HG02970 (cell line): Measurements from ENCODE around the gene STARD10.
A peak's percentile ranks its signal among the peaks of the same experiment; 100 is the strongest.

Experiments
- ATAC-seq: cut with Tn5 transposase; IDR thresholded peaks from one replicate; pipeline ENCODE4 v1.9.1; 2021; ENCODE audit warnings: mild to moderate bottlenecking, moderate library complexity, moderate number of reproducible peaks; ENCODE audit not compliant: unreplicated experiment, low FRiP score

STARD10 gene

DNA sequence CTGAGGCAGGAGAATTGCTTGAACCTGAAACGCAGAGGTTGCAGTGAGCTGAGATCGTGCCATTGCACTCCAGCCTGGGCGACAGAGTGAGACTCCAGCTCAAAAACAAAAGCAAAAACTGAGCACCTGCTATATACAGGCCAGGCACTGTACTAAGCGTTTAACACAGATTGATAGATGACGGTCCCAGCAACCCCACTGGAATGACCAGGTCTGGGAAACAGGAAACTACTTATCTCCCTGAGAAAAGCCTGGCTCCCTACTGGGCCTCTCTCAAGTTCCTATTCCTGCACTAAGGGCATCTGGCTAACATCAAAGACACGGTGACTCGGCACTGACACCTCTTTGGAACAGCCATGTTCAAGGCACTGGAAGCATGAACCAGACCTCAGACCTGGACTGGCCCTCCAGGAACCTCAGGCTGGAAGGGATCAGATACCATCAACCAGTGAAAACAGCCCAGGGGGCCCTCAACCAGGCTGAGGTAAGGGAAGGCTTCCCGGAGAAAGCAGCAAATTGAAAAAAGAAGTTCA is 58.3 kb downstream of the STARD10 start:
- no peak for ATAC-seq

DNA sequence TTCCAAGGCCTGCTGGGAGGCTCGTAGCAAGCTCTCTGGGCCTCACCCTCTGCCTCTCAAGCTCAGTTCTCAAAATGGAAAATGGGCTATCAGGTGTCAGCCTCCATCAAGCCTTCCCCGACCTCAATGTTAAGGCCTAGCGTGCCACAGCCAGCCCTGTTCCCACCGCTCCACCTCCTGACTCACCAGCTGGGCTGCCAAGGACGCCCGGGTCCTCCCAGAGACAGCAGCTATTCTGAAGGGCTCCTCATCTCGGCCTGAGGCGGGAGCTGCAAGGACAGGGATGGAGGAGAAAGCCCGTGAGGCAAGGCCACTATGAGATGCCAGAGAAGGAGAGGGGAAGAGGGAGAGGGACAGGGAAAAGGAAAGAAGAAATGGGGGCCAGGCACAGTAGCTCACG is 61.5 kb downstream of the STARD10 start:
- no peak for ATAC-seq

DNA sequence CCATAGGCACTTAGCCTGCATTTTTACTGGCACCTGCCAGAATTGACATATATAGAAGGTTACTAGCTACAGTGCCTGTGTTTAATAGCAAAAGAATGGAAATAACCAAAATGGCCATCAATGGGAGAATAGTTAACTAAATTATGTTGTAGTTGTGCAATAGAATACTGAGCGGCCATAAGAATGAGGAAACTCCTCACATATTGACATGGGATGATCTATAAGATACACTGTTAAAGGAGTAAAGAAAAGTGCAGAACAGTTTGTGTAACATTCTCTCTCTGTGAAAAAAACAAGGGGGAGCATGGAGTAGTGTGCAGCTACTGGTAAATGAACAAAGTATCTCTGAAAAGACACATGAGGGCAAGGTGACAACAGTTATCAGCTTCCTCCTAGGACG is 63.1 kb downstream of the STARD10 start:
- ATAC-seq = no peak

DNA sequence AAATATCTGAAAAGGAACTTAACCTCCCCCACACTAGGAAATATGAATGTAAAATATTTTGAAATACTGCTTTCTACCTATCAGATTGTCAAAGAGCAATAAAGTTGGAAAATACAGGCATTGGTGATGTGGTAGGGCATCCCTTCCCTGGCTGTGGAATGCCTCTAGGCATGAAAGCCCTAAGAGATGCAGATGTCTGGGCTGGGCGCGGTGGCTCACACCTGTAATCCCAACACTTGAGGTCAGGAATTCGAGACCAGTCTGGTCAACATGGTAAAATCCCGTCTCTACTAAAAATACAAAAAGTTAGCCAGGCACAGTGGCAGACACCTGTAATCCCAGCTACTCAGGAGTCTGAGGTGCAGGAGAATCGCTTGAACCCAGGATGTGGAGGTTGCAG is 63.6 kb downstream of the STARD10 start:
- no peak for ATAC-seq

DNA sequence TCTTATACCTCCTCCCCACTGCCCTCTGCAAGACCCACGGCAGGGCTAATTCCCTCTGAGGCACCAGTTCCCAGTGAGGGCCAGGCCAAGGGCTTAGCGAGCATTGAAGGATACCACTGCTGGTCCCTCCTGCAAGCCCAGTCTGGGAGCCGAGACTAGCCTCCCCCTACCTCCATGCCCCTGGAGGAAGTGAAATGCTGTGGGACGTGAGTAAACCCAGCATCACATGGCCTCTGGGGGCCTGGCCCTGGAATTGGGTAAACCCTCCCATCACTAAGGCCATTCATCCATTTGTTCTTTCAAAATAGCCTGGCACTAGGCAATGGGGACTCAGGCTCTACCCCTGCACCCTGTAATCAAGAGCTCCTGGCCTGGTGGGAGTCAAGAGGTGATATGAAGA is 66.3 kb downstream of the STARD10 start:
- ATAC-seq = no peak

DNA sequence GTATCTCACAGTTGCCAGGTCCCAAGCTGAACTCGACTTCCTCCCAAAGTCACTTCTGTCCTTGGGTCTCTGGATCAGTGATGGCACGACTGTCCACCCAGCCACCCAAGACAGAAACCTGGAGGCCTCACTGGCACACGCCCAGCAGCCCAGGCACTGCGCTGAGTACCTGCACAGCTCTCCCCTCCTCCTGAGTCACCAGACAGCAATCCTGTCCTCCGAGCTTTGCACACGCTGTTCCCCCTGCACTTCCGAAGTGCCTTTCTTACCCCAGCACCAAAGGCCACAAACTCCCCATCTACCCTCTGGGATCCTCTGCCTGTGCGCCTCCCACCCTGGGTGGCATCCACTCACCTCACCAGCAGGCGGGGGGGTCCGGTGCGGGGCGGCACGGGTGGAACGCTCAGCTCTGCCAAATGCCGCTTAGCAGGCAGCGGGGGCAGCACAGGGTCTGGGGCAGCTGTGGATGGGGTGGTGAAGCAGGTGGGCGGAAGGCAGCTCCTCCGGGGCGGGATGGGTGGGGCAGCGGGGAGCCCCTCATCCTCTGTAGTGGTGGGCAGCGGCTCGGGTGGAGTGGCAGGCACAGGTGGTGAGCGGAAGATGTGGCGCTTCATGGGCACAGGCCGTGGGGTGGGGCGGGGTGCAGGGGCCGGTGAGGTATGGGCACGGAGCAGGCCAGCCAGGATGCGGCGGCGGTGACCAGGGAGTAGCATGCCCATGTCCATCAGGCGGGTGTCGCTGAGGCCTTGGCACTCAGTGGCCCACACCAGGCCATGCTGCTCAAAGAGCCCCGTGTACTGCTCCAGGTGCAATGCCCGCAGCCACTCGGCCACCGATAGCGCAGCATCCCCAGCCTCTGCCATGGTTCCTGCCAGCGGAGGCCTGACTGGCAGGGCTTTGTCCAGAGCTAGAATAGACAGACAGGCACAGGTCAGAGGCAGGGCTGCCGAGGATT is 67.3 kb downstream of the STARD10 start:
- no peak for ATAC-seq

DNA sequence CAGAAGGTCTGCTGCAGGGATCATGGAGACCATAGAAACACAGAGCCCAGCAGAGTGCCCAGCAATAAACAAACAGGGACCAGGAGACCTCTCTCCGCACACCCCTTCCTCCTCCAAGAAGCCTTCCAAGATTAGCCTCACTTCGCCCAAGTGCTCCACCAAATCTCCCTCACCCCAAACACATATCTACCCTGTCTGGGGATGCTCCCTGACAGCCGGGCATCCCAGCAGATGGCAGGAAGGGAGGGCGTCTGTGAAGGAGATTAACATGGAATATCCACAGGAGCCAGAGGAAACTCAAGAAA is 68.2 kb downstream of the STARD10 start:
- ATAC-seq = no peak

DNA sequence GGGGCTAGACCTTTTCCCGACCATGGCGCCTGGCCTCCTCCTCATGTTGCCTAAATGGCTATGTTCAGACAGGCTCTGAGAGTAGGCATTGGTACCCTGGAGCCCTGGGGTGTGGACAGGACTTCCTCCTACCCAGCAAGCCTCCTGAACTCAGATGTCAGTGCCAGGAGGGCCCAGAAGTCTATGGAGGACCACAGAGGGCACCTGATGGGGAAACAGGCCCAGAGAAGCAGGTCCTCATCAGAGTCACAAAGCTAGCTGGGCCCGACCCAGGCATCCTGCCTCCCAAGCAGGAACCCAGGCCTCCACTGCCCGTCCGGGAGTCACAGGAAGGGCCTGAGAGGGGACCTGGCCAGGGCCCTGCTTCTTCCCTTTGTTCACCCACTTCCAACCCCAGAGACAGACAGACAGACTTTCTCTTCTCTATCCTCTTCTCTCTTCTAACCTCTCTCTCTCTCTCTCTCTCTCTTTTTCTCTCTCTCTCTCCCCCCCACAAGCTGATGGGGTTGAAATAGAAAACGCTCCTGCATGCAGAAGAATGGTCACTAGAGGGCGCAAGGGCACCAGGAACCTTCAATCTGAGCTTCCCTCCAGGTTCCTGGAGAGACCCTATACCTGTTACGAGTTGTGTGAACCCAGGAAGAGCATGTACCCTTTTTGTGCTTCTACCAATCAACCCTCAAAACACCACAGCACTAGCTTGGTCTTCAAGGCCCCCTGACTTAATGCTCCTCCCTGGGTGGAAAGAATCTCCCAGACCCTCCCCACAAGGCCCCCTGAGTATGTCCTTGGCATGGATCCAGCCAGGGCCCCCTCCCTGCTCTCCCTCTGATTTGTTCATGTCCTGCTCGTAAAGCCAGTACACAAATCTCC is 68.8 kb downstream of the STARD10 start:
- no peak for ATAC-seq

DNA sequence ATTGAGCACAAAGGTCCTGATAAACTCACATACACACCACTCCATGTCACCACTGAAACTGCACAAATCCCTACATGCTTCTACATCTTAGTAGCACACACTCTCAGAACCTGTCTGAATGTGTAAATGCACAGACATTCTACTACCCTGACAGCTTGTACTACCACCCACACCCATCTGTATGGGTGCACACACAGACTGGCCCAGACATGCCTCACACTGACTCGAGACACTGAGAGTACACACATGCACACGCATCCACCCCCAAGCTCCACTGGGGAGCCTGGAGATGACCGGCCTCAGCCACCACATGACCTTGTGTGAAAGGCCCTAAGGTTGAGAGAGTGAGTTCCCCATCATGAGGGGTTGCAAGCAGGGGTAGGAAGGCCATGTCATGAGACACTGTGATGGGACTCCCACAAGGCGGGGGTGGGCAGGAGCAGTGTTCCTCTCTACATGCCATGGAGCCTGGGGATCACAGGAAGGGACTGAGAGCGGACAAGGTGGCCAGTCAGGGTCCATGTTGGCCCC is 69.8 kb downstream of the STARD10 start:
- no peak for ATAC-seq

DNA sequence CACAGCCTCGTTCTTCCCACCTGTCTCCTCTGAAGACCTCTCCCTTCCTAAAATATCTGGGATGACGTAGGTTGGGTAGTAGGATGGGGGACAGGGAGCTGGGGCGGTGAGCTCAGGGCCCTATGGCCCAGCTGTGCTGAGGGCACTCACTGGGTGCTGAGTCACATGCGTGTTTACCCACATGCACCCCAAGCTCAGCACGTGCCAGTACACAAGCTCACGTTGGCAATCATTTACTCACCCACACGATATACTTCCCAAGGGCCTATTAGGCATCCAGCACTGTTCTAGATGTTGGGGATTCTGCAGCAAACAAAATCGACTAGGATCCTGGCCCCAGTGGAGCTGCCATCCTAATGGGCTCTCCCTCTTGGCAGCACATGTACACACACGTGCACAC is 70.3 kb downstream of the STARD10 start:
- ATAC-seq = no peak

DNA sequence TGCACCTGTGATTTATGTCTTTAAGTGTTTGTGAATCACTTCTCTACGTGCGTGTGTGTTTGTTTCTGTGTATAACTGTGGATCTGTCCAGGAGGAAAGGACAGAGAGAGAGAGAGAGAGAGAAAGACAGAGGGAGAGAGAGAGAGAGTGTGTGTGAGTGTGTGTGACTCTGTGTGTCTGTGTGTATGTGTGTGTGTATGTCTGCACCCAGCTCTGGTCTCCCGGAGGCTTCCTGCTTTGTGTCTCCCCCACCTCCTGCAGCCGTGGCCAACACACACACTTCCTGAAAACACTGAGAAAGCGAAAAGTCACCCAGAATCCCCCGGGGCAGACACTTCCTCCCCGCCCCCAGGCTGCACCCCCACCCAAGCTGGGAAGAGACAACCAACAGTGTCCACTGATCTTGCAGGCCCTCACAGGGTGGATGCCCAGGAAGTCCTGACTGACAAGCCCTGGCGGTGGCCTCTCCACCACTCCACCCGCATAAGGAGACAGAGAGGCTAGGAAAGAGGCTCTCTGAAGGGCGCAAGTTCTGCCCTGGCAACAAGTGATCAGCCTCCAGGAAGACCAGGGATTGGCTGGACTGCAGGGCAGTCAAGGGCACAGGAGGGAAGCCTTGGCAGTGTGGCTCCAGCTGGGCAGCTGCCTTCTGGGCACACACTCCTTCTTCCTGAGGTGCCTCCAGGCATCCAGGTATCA is 71.6 kb downstream of the STARD10 start:
- peak; percentile 70 for ATAC-seq

DNA sequence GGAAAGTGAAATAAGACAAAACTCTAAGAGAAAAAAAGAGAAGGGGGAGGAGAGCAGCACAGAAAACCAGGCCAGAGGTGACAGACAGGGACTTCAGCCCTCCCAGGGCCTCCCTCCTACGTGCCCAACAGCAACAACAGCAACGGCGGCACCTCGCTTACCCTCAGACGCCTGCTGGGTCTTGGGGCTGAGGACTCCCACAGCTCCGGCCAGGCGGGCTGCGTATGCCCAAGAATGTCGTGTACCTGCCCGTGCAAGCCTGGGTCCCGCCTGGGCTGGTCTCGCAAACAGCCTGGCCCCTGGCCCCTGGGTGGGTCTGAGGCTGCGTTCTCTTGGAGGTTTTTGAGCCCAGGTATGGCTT is 72.2 kb downstream of the STARD10 start:
- ATAC-seq = no peak

DNA sequence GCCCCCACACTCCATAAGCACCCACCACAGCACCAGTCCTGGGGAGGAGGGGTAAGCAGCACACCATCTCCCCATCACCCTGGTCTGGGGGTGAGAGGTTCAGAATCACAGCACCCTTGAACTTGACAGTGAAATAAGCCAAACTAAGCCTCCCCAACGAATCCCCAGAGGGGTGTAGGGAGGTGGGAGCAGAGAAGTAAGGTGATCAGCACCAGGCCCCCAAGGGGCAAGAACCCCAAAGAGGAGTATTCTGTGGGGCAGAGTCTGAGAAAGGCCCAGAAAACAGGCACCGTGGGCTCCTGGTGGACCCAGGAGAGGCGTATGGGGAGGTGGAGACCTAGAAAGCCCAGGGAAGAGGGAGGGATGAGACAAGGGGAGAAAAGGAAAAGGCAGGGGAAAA is 72.6 kb downstream of the STARD10 start:
- no peak for ATAC-seq

DNA sequence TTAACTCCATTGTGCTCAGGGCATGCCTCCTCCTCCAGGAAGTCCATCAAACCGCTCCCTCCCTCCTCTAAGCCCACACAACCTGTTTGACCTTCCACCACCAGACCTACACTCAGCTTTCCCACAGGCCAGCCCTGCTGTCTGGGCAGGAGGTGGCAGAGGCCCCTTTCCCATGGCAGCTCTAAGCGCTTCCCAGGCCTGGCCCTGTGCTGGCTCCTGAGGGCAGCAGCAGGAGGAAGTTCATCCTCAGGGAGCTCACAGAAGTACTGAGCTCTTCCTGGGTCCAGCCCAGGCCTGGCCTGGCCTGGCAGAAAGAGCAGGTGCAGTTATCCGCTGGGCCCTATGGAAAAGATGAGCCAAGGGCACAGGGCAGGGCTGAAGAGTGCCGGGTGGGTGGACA is 73.1 kb downstream of the STARD10 start:
- ATAC-seq = no peak

DNA sequence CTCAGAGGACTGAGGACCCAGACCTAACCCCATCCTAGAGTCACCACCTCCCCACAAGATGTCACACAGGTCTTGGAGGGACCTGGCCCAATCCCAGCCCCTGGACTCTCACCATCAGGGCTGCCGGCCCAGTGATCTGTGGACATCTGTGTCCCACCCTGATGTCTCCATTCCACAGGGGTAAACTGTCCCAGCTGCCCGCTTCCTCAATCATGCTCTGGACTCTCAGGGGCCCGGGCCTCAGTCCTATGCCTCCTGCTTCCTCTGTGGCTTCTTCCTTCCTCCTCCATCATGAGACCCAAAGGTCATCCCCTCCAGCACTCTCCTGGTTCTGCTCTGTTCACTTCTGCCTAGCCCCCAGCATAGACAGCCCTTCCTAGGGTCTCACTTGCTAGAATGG is 73.8 kb downstream of the STARD10 start:
- ATAC-seq = no peak

DNA sequence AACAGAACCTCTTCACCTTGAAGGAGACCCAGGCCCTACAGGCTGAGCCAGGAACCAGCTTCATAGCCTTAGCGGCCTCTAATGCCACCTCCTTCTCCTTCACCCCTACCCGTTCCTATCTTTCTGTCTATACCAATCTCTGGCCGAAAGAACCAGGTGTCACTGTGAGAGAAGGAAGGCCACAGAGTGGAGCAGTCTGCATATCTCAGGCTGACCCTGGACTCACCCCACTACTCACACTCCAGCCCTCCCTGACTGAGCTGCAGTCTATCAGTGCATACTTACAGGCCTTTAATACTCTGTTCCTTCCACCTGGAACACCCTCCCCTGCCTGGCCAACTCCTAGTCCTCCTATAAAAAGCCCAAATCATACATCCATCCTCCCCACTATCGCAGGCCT is 74.3 kb downstream of the STARD10 start:
- no peak for ATAC-seq

DNA sequence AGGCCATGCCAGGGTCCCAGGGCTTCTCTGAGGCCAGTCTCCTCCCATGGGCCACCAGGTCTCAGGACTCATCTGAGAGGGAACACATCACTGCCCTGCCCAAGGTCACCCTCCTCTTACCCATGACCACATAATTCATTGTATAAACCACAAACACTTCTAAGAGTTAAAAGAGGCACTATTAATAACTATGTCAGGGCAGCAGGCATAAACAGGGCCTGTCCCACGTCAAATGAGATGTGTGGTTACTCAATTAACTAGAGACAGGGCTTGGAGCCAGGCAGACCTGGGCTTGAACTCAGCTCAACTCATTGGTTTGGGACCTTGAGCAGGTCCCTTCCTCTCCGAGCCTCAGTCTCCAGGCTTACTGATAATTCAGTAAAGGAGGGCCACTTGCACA is 74.7 kb downstream of the STARD10 start:
- no peak for ATAC-seq

DNA sequence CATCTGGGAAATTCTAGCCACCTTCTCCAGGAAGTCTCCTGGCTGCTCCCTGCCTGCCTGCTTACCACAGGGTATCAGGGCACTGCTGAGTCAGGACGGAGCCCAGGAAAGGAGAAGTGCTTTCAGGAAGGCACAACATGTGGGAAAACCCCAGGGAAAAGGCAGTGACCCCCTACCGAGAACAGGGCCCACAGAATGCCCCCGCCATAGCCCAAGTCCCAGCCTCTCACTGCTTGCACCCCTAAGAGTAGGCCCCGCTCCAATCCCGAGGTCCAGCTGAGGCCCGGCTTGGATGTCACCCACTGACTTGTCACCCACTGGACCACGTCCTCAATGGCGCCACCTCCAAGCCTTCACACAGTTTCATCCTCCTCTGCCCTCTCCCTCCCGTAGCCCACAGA is 75.7 kb downstream of the STARD10 start:
- no peak for ATAC-seq

DNA sequence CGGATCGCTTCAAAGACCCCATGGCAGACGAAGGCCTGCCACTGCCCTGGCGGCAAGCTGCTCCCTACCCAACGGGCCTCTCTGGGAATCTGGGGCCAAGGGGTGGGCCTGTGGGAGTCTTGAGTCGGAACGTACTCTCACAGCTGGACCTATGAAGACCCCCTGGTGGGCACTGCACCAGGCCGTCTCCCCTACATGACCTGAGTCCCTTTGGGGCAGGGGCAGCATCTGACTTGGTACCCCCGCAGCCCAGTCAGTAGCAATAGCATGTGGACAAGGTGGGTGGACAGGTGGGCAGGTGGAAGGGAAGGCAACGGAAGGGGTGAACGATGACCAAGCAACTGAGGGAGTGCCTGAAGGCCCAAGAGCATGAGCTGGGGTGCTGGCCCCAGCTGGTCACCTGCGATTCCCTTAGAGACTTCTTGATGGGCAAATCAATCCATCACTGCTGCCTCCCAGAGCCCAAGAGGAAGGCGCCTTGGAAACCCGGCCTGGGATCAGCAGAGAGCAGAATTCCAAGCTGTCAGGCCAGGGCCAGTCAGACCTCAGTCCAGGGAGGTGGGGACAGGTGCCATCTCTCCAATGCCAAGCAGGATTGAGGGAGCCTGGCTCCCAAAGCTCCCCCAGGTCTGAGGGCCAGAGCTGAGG is 76.9 kb downstream of the STARD10 start:
- ATAC-seq = no peak

DNA sequence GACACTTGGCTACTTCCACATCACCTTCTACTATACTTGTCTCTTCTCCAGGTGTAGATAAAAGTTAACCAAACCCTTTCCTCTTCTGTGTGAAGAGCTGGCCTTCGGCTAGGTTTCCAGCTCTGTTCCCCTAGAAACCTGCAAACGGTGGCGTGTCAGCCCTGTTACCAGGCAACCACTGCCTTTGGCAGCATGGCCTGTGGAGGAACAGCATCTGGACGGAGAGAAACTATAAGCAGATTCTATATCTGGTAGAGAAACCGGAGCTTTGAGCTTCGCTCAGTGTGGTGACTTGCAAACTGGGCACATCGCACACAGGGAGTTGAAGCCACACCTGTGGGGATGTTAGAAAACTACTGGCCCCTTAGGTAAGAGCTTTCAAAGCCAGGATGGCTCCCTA is 77.6 kb downstream of the STARD10 start:
- ATAC-seq = no peak
